GM12872 (cell line): ENCODE results near the gene TMA7B.

Experiments
- TF ChIP-seq, protein P1 (sequence below): IDR thresholded peaks from 3 replicates; pipeline ENCODE4 v1.5.1; 2011; ENCODE audit warnings: low read depth, mild to moderate bottlenecking, low read length, moderate library complexity; ENCODE audit not compliant: insufficient read depth

Gene TMA7B

DNA sequence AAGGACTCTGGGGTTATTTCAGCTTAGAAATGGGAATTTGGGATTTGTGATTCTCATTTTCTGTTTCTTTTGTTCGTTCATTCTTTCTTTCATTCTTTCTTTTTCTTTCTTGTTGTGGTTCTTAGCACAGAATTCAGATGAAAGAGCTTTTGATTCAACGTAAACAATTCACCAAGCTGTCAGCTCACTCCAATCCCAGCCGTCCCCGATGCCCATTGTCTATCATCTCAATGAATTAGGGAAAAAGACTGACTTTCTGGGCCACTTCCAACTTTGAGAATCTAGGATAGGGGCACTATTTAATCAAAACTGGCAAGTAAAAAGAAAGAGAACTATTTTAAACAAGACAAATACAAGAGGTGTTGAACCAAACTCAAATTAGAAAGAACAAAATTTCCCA, 25.1 kb upstream of the TMA7B start:
- TF ChIP-seq, protein P1, sequence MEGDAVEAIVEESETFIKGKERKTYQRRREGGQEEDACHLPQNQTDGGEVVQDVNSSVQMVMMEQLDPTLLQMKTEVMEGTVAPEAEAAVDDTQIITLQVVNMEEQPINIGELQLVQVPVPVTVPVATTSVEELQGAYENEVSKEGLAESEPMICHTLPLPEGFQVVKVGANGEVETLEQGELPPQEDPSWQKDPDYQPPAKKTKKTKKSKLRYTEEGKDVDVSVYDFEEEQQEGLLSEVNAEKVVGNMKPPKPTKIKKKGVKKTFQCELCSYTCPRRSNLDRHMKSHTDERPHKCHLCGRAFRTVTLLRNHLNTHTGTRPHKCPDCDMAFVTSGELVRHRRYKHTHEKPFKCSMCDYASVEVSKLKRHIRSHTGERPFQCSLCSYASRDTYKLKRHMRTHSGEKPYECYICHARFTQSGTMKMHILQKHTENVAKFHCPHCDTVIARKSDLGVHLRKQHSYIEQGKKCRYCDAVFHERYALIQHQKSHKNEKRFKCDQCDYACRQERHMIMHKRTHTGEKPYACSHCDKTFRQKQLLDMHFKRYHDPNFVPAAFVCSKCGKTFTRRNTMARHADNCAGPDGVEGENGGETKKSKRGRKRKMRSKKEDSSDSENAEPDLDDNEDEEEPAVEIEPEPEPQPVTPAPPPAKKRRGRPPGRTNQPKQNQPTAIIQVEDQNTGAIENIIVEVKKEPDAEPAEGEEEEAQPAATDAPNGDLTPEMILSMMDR = no peak

DNA sequence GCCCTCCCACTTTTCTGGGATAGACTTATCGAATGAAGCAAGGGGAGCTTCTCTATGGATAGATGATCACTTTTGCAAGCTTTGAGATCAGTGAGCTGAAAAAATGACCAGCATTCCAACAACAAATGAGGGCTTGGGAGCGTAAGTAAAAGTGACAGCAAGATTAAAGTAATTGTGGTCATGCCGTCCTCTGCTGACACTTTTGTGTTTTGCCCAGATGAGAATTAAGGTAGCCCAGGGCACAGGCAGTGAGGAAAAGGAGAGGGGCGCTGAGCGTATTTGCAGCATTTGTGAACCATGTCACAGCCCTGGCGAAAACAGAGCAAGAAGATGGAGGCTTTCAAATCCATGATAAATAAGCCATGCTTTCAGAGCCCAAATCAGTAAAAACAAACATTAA, 24.6 kb upstream of the TMA7B start:
- TF ChIP-seq, protein P1 = no peak

GRCh38 chr22:39936523-39937145, 23.6 kb upstream of the TMA7B start:
- TF ChIP-seq, protein P1 = no peak

DNA sequence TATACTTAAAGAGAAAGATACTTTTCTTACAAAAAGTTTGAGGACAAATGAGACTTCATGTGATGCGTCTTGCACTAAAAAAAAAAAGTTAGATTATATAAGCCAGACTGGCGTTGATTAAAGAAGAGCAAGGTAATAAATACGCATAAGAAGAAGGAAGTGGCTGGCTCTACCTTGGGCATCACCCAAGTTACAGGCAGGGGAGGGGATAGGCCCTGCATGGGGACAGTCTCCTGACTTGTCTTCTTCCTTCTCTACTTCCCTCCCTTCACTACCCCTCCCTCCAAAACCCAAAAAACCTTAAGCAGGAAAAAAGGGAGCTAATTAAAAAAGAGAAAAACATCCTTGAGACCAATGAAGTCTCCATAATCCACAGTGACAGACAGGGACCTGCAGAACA, 22.3 kb upstream of the TMA7B start:
- TF ChIP-seq, protein P1 = no peak

DNA sequence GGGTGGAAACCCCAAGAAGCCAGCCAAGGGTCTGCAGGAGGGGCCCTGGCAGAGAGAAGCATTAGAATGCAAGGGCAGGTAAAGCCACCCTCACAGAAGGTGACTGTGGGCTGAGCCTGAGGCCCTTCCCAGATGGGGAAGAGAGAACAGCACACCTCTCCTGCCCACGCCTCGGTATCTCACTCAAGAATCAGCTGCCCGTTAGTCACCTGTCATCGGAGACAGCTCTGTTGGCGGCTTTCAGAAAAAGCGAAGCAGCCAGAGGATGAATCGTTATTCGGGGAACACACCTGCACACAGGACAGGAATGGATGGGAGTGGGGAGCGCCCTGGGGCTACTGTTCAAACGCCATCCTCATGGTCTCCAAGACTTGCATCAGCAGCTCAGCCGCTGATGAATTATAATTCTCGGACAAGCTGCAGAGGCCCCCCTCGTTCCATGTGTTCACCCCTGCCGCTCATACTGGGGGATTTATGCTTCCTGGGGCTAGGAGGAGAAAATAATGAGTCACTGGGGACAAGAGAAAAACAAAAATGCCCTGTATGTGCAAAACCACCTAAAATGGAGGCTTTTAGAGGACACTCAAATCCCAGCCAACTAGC, 21.6 kb upstream of the TMA7B start:
- TF ChIP-seq, protein P1 = no peak

DNA sequence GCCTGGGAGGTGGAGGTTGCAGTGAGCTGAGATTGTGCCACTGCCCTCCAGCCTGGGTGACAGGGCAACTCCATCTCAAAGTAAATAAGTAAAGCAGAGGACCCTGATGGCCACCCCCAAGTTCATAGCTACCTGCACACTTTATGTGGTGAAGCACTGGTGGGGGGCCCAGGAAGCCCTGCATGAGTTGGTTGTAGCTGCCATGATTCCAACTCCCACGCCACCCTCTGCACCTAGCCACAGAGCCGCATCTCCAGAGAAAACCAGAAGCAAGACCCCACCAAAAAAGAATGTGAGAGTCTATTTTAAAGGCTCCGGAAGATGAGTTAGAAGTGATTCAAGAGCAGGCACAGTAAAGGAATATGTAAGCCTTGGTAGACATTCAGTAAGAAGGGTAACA, 20.4 kb upstream of the TMA7B start:
- TF ChIP-seq, protein P1 = no peak

DNA sequence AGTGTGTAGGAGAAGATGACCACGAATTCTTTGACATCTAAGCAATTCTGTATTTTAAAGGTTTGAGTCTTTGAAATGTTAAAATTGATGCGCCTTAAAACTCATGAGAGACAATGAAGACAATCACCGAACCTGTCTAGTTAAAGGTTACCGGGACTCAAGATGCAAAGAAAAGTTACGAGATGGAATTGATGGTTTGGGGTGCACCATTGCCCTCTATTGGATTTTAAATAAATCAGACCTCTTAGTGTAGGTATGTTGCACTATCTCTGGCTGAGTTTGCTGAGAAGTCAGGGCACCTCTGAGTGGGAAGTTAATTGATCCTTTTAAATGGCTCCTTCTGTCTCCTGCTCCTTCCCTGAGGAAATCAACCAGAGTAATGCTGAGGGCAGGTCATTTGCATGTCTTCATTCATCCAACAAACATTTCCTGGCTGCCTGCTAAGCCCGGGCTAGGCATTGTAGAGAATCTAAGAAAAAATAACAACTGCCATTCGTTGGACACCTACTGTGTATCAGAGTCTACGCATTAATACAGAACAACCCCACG, 19.4 kb upstream of the TMA7B start:
- TF ChIP-seq, protein P1 = peak; percentile 30; the same call in 2 of the 3 replicates
